Activated CD4-positive, alpha-beta T cell treated with anti-CD3 and anti-CD28 coated beads, Interleukin-2, amount 10 ng/mL, durations not matched to agents 7 days and 5 days (primary cell): ENCODE measurements around the gene FAF2. TPM values are rescaled to one million over a fixed set of nuclear protein-coding genes. Genes with fewer than 3 reads are reported as not detected.
"Not testable (repeated sequence)": the region's sequence is repeated elsewhere in the genome, so short reads cannot be mapped to it uniquely, and the experiment has no call there.

Experiments
- CTCF ChIA-PET: fragments of 350-600 bp; sonication (Branson Sonifier 250); formaldehyde crosslinking; loops from one replicate; lab custom pipeline; 2021; ENCODE audit warnings: antibody characterized with exemption; lab: Charles Lee
- POLR2A ChIA-PET: fragments of 350-600 bp; sonication (Branson Sonifier 250); formaldehyde crosslinking; loops from one replicate; lab custom pipeline; 2021; ENCODE audit warnings: antibody characterized with exemption; lab: Charles Lee
- DNase-seq: peaks from one replicate; pipeline ENCODE4 v3.0.0-alpha.2; 2020
- H3K27ac Mint-ChIP-seq: one replicate; pipeline ENCODE4 v1.8.0; 2021; ENCODE audit warnings: mild to moderate bottlenecking, moderate library complexity, mixed read lengths
- H3K27me3 Mint-ChIP-seq: one replicate; pipeline ENCODE4 v1.8.0; 2021; ENCODE audit warnings: mixed read lengths
- H3K36me3 Mint-ChIP-seq: one replicate; pipeline ENCODE4 v1.8.0; 2021; ENCODE audit warnings: low read depth, mixed read lengths
- H3K4me1 Mint-ChIP-seq: one replicate; pipeline ENCODE4 v1.8.0; 2021; ENCODE audit warnings: mixed read lengths
- H3K4me3 Mint-ChIP-seq: one replicate; pipeline ENCODE4 v1.8.0; 2021; ENCODE audit warnings: mild to moderate bottlenecking, moderate library complexity, mixed read lengths
- H3K9me3 Mint-ChIP-seq: one replicate; pipeline ENCODE4 v1.8.0; 2021; ENCODE audit warnings: mixed read lengths
- total RNA-seq, 2 experiments: library from RNA; stranded (reverse); gene quantifications; one replicate each; pipeline ENCODE4 v1.2.3, GENCODE V29; 2021

The FAF2 gene
- total RNA-seq, 2 experiments from 2014 or later: 32.3 to 41.0 TPM

GRCh38 chr5:176545737-176546509, 97.7 kb downstream of the FAF2 start:
- POLR2A ChIA-PET: no interaction called here
- Mint-ChIP-seq H3K4me1 (peaks cover 43% of the 10 kb centered on the region), H3K36me3 (peaks cover 10% of the 10 kb centered on the region), H3K9me3 (no peaks in the 10 kb centered on the region), H3K27me3 (no peaks in the 10 kb centered on the region), H3K4me3 (no peak overlapping the region), H3K27ac (no peak overlapping the region)
- CTCF ChIA-PET: interaction anchor here (3.8 kb wide), 1 partner anchor 98 kb away, joined by 17 read pairs; the partner anchor contains the start of gene FAF2
- no peak for DNase-seq

GRCh38 chr5:176547802-176548201, 99.6 kb downstream of the FAF2 start:
- H3K27ac Mint-ChIP-seq: peak overlapping the region; percentile 57
- ChIA-PET CTCF (interaction anchor here (0.7 to 1.3 kb wide), 3 partner anchors 9 to 72 kb away, joined by 3 to 6 read pairs (median 5); no protein-coding TSS in a partner anchor), POLR2A (no interaction called here)
- no peak overlapping the region for H3K4me3 Mint-ChIP-seq
- no peaks in the 10 kb centered on the region for H3K9me3 Mint-ChIP-seq
- peaks cover 28% of the 10 kb centered on the region for H3K4me1 Mint-ChIP-seq
- H3K36me3 Mint-ChIP-seq: peaks cover 6% of the 10 kb centered on the region
- no peaks in the 10 kb centered on the region for H3K27me3 Mint-ChIP-seq
- no peak for DNase-seq

- H3K27me3 Mint-ChIP-seq: no peaks in the 10 kb centered on the region
- no peak within 1 kb of the TSS for H3K4me3 Mint-ChIP-seq
- ChIA-PET POLR2A (no interaction called here), CTCF (interaction anchor here (1.6 kb wide), 1 partner anchor 109 kb away, joined by 3 read pairs; no protein-coding TSS in a partner anchor)
- H3K9me3 Mint-ChIP-seq: no peaks in the 10 kb centered on the region
- H3K27ac Mint-ChIP-seq: no peak within 1 kb of the TSS
- peaks cover 4% of the 10 kb centered on the region for H3K36me3 Mint-ChIP-seq
- DNase-seq: no peak
- peaks cover 35% of the 10 kb centered on the region for H3K4me1 Mint-ChIP-seq
Observed at GRCh38 chr5:176548967-176549444, 100.8 kb downstream of the FAF2 start, which contains the start of gene CDHR2. CDHR2 (plus strand) TSS chr5:176549342; CDS start chr5:176565353, 16,011 bp downstream.

GRCh38 chr5:176549871-176550270, 101.7 kb downstream of the FAF2 start:
- Mint-ChIP-seq H3K4me1 (peaks cover 36% of the 10 kb centered on the region), H3K36me3 (peaks cover 2% of the 10 kb centered on the region), H3K4me3 (no peak overlapping the region), H3K9me3 (no peaks in the 10 kb centered on the region), H3K27me3 (no peaks in the 10 kb centered on the region), H3K27ac (no peak overlapping the region)
- ChIA-PET POLR2A (no interaction called here), CTCF (interaction anchor here (1.0 to 1.6 kb wide), 3 partner anchors 12 to 133 kb away, joined by 3 read pairs; partner anchors contain the start of gene CLTB)
- no peak for DNase-seq

GRCh38 chr5:176550275-176550831, 102.2 kb downstream of the FAF2 start:
- H3K27me3 Mint-ChIP-seq: no peaks in the 10 kb centered on the region
- no peaks in the 10 kb centered on the region for H3K36me3 Mint-ChIP-seq
- ChIA-PET POLR2A (no interaction called here), CTCF (interaction anchor here (1.0 to 1.6 kb wide), 3 partner anchors 12 to 134 kb away, joined by 3 read pairs; partner anchors contain the start of gene CLTB)
- H3K9me3 Mint-ChIP-seq: no peaks in the 10 kb centered on the region
- H3K4me1 Mint-ChIP-seq: peaks cover 36% of the 10 kb centered on the region
- H3K4me3 Mint-ChIP-seq: no peak overlapping the region
- H3K27ac Mint-ChIP-seq: no peak overlapping the region
- no peak for DNase-seq

- DNase-seq, H3K27ac Mint-ChIP-seq, H3K27me3 Mint-ChIP-seq, POLR2A ChIA-PET, H3K36me3 Mint-ChIP-seq, H3K9me3 Mint-ChIP-seq: not testable (repeated sequence)
- H3K4me3 Mint-ChIP-seq: peak overlapping the region; percentile 16
- H3K4me1 Mint-ChIP-seq: peaks cover 39% of the 10 kb centered on the region
- CTCF ChIA-PET: interaction anchor here (1.0 to 1.4 kb wide), 2 partner anchors 13 to 134 kb away, joined by 3 read pairs; partner anchors contain the start of gene CLTB
Observed at GRCh38 chr5:176550937-176551336, 102.8 kb downstream of the FAF2 start.

- H3K27me3 Mint-ChIP-seq: no peaks in the 10 kb centered on the region
- H3K4me3 Mint-ChIP-seq: no peak overlapping the region
- H3K4me1 Mint-ChIP-seq: peaks cover 41% of the 10 kb centered on the region
- H3K36me3 Mint-ChIP-seq: no peaks in the 10 kb centered on the region
- POLR2A ChIA-PET: interaction anchor here (0.5 kb wide), 1 partner anchor 579 kb away, joined by 3 read pairs; no protein-coding TSS in a partner anchor
- H3K27ac Mint-ChIP-seq: no peak overlapping the region
- DNase-seq: no peak
- H3K9me3 Mint-ChIP-seq: no peaks in the 10 kb centered on the region
- CTCF ChIA-PET: interaction anchor here (0.6 to 1.3 kb wide), 2 partner anchors 9 to 110 kb away, joined by 3 to 6 read pairs; no protein-coding TSS in a partner anchor
Observed at GRCh38 chr5:176552332-176552869, 104.2 kb downstream of the FAF2 start.

GRCh38 chr5:176553260-176554085, 105.3 kb downstream of the FAF2 start:
- POLR2A ChIA-PET: interaction anchor here (0.5 to 0.6 kb wide), 2 partner anchors 236 to 578 kb away, joined by 3 read pairs; no protein-coding TSS in a partner anchor
- H3K4me1 Mint-ChIP-seq: peaks cover 38% of the 10 kb centered on the region
- DNase-seq: no peak

GRCh38 chr5:176557846-176558245, 109.7 kb downstream of the FAF2 start:
- Mint-ChIP-seq H3K36me3 (no peaks in the 10 kb centered on the region), H3K27me3 (no peaks in the 10 kb centered on the region), H3K4me3 (no peak overlapping the region), H3K9me3 (no peaks in the 10 kb centered on the region), H3K4me1 (peaks cover 50% of the 10 kb centered on the region), H3K27ac (no peak overlapping the region)
- CTCF ChIA-PET: interaction anchor here (0.9 to 1.5 kb wide), 3 partner anchors 14 to 39 kb away, joined by 3 to 4 read pairs (median 3); no protein-coding TSS in a partner anchor
- no peak for DNase-seq
- POLR2A ChIA-PET: interaction anchor here (0.6 kb wide), 1 partner anchor 141 kb away, joined by 4 read pairs; no protein-coding TSS in a partner anchor

More at GRCh38 chr5:176553260-176554085, 105.3 kb downstream of the FAF2 start:
- Mint-ChIP-seq H3K27ac (no peak overlapping the region), H3K9me3 (no peaks in the 10 kb centered on the region), H3K36me3 (no peaks in the 10 kb centered on the region), H3K4me3 (no peak overlapping the region), H3K27me3 (no peaks in the 10 kb centered on the region)
- CTCF ChIA-PET: interaction anchor here (0.6 to 2.1 kb wide), 4 partner anchors 10 to 1064 kb away, joined by 3 to 6 read pairs (median 4); partner anchors contain the start of gene RNF44
